ENCODE measurements around the gene ANKRD63. TPM values are rescaled to one million over a fixed set of nuclear protein-coding genes. Genes with fewer than 3 reads are reported as not detected.

ANKRD63 gene
- total and polyA plus RNA-seq, 7 donors: not detected

DNA sequence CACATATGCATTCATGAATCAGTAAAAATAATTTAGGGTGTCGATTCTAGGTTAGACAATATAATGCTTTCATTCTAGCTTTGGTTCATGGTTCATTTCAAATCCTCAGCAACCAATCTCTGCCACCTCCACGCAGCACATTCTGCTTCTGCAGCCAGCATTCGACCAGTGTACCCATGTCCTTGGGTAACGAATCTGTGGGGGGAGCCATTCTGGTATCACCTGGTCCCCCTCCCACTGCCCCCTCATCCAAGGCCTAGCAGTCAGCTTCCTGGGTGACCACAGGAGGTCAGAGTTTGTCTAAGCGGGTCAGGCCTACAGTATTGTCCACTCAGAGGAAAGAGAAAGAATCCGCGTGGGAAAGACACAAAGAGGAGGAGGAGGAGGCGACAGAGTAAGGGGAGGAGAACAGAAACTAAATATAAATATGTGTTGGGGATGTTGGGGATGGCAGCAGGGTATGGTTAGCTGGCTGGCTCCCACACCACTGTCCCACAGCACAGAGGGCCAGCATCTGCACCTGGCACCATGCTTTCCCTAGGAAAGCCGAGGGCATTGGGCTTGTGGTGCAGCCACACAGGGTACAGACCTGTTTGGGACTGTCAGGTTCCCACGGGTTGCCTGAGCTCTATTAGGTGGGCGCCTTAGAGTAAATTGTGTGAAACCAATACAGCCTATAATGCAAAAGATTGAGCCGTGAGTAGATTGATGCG is 31.9 kb downstream of the ANKRD63 start:
- DNase-seq: peak in 1 of 2 donors; percentile 12
- Histone ChIP-seq H3K4me3 (no peak overlapping the region), H3K4me1 (peaks cover 8% of the 10 kb centered on the region), H3K9me3 (no peaks in the 10 kb centered on the region), H3K27me3 (ENCODE audit: insufficient read depth in 3 of 3, low read length in 2 of 3) (no peaks in the 10 kb centered on the region), H3K36me3 (ENCODE audit: insufficient read depth in 1 of 2, low read depth in 1 of 2) (no peaks in the 10 kb centered on the region), H3K27ac (no peak overlapping the region)
- WGBS, 3 donors: 85 to 89% (median 89%) methylated on average over 13 of the region's 13 CpGs
- intact Hi-C loops (cut with DNase I): no loop called here
- no peak for ATAC-seq
- TF ChIP-seq CTCF (IDR thresholded peaks at IDR 0.05): no peak

- ATAC-seq (no peak), DNase-seq (no peak)
- Histone ChIP-seq H3K27me3 (ENCODE audit: insufficient read depth in 3 of 3, low read length in 2 of 3) (no peaks in the 10 kb centered on the region), H3K36me3 (ENCODE audit: insufficient read depth in 1 of 2, low read depth in 1 of 2) (no peaks in the 10 kb centered on the region), H3K4me1 (peaks cover 8% of the 10 kb centered on the region), H3K27ac (no peak overlapping the region), H3K9me3 (no peaks in the 10 kb centered on the region), H3K4me3 (no peak overlapping the region)
- 87 to 91% (median 88%) methylated on average over 8 of the region's 8 CpGs for WGBS, 3 donors
- intact Hi-C loops (cut with DNase I): no loop called here
- no peak for TF ChIP-seq CTCF (IDR thresholded peaks at IDR 0.05)
Measured at GRCh38 chr15:40250304-40250656, 32.6 kb downstream of the ANKRD63 start.

GRCh38 chr15:40249477-40250303 is 33.2 kb downstream of the ANKRD63 start:
- Histone ChIP-seq H3K27me3 (ENCODE audit: insufficient read depth in 3 of 3, low read length in 2 of 3) (no peaks in the 10 kb centered on the region), H3K4me3 (no peak overlapping the region), H3K27ac (no peak overlapping the region), H3K4me1 (peaks cover 8% of the 10 kb centered on the region), H3K36me3 (ENCODE audit: insufficient read depth in 1 of 2, low read depth in 1 of 2) (no peaks in the 10 kb centered on the region), H3K9me3 (no peaks in the 10 kb centered on the region)
- intact Hi-C loops (cut with DNase I): no loop called here
- DNase-seq (peak in 1 of 2 donors; percentile 32), ATAC-seq (peak in 2 of 4 donors; percentile 54 to 57)
- WGBS, 3 donors: 33 to 45% (median 35%) methylated on average over 11 of the region's 11 CpGs
- no peak for TF ChIP-seq CTCF (IDR thresholded peaks at IDR 0.05)

- Histone ChIP-seq H3K9me3 (no peaks in the 10 kb centered on the region), H3K4me1 (peaks cover 6% of the 10 kb centered on the region), H3K27me3 (ENCODE audit: insufficient read depth in 3 of 3, low read length in 2 of 3) (no peaks in the 10 kb centered on the region), H3K36me3 (ENCODE audit: insufficient read depth in 1 of 2, low read depth in 1 of 2) (no peaks in the 10 kb centered on the region), H3K4me3 (no peak overlapping the region), H3K27ac (no peak overlapping the region)
- ATAC-seq: no peak
- peak in 1 of 2 donors; percentile 52 for DNase-seq
- intact Hi-C loops (cut with DNase I): no loop called here
- no peak for TF ChIP-seq CTCF (IDR thresholded peaks at IDR 0.05)
- 86 to 89% (median 88%) methylated on average over 16 to 17 of the region's 17 CpGs for WGBS, 3 donors
Measured at GRCh38 chr15:40248006-40248783, 34.7 kb downstream of the ANKRD63 start.
